ENCODE measurements around the gene LIMS1. TPM values are rescaled to one million over a fixed set of nuclear protein-coding genes. Genes with fewer than 3 reads are reported as not detected.
"Not testable (repeated sequence)": the region's sequence is repeated elsewhere in the genome, so short reads cannot be mapped to it uniquely, and the experiment has no call there.

LIMS1 gene
- polyA plus RNA-seq, 3 donors = 15.8 to 64.4 (median 40.0) TPM

GRCh38 chr2:108542071-108542470, 7.8 kb downstream of the LIMS1 start:
- no peak overlapping the region for H3K27ac ChIP-seq (ENCODE audit: low read depth, low read length)
- 46 to 55% (median 48%) methylated on average over 4 of the region's 4 CpGs for WGBS, 3 donors

DNA sequence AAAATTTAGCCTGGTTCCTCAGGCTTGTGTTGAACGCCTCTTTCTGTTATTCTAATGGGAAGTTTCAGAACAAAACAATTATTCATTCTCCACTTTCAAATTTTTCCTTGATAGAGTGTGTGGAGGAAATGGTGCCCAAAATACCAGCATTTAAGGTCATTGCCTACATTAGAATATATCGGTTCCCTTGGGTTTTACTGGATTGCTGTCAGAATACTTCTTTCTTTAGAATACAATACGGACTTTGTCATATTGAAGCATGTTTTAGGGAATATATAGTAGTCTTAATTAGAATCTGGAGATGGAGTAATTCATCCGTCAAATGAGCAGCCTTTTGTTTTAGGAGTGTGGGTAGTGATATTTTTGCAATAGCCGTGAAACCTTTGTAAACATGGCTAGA, 13.3 kb downstream of the LIMS1 start:
- no peak overlapping the region for H3K27ac ChIP-seq (ENCODE audit: low read depth, low read length)
- WGBS, 3 donors = 72 to 86% (median 82%) methylated on average over 5 of the region's 5 CpGs

- H3K27ac ChIP-seq (ENCODE audit: low read depth, low read length) = no peak overlapping the region
- WGBS, 3 donors = 65 to 69% (median 67%) methylated on average over 9 of the region's 9 CpGs
Observed at GRCh38 chr2:108548208-108549003, 14.1 kb downstream of the LIMS1 start.

DNA sequence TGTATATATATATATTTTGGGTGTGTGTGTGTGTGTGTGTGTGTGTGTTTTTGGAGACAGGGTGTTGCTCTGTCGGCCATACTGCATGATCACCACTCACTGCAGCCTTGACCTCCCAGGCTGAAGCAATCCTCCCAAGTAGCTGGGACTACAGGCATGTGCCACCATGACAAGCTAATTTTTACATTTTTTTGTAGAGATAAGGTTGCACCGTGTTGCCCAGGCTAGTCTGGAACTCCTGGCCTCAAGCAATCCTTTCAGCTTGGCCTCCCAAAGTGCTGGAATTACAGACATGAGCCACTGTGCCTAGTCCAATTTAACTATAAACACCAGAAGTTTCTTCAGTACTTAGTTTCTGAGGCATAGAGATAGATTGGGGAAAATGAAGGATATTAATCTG, 18.3 kb downstream of the LIMS1 start:
- WGBS, 3 donors = 58 to 83% (median 77%) methylated on average over 2 of the region's 2 CpGs
- no peak overlapping the region for H3K27ac ChIP-seq (ENCODE audit: low read depth, low read length)

DNA sequence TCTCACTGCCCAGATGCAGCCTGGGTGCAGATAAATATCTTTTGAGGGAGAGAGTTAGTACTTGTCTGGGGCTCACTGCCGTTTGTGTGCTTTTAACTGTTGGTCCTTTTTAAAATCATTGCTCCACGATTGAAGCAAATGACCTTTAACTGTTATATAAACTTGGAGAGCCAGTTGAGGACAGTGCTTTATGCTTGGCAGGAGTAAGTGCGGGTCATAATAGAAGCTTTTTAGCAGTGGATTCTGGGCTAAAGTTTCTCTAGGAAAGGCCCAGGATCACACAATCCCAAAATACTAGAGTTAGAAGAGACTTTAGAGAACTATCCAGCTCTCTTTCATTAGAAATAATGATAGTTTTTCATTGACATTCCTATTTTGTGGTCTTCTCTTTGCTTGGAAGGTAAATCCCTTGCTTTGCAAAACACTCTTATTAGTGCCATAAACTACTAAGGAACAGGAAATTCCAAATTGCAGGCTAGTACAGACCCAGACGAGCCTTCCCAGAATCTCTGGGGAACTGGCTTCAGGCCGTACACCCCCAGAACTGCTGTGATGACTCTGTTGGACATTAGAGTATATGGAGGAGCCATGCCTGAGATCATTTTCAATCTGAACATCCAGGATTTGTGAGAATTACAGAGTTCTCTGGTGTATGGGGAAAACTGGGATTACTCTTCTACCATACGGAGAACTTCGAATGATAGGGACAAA, 19.1 kb downstream of the LIMS1 start:
- WGBS, 3 donors = 42 to 61% (median 56%) methylated on average over 7 of the region's 7 CpGs
- no peak overlapping the region for H3K27ac ChIP-seq (ENCODE audit: low read depth, low read length)

DNA sequence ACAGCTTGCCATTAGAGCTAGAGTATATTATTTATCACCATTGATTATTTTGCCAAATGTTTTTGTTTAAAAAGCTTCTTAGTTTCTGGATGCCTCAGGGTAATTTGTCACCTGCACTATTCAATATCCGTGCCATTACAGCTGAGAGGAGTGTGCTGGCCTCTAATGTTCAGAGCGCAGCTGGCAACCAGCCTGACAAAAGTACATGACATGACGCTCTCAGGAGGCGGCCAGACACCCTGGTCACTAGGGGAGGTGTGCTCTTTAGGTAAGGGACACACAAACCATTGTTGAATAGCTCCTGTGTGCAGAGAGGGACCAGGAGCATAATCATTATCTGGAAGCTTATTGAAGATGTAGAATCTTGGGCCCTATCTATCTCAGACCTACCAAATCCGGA, 20.3 kb downstream of the LIMS1 start:
- no peak overlapping the region for H3K27ac ChIP-seq (ENCODE audit: low read depth, low read length)
- 40 to 82% (median 76%) methylated on average over 5 of the region's 5 CpGs for WGBS, 3 donors

DNA sequence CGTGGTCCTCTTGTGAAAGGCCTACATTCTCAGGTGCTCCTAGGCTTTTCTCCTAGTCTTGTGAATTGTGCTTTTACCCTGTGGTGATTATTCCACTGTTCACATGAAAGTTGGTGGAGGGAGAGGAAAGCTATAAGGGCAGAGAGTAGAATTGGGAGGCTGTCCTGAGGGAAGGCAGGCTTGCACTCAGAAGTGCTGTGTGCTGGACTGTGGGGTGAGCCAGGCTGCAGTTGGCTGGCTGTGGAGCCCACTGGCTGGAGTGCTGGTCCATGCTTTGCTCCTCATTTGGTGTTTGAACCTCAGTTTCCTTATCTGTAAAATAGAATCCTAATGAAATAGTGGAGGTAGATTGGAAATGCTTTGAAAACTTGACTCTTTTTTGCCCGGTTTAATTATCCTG, 21.3 kb downstream of the LIMS1 start:
- H3K27ac ChIP-seq (ENCODE audit: low read depth, low read length) = no peak overlapping the region

GRCh38 chr2:108556581-108556980, 22.3 kb downstream of the LIMS1 start:
- WGBS, 3 donors = 38 to 87% (median 80%) methylated on average over 2 of the region's 2 CpGs
- not testable (repeated sequence) for H3K27ac ChIP-seq (ENCODE audit: low read depth, low read length)

More for the DNA sequence above, 21.3 kb downstream of the LIMS1 start:
- 86 to 95% (median 92%) methylated on average over 2 of the region's 2 CpGs for WGBS, 3 donors

- WGBS, 3 donors = 37 to 87% (median 81%) methylated on average over 6 of the region's 6 CpGs
- H3K27ac ChIP-seq (ENCODE audit: low read depth, low read length) = no peak overlapping the region
Observed at GRCh38 chr2:108560241-108560811, 26.1 kb downstream of the LIMS1 start.

GRCh38 chr2:108560895-108561530, 26.7 kb downstream of the LIMS1 start:
- H3K27ac ChIP-seq (ENCODE audit: low read depth, low read length) = no peak overlapping the region
- WGBS, 3 donors = 16 to 66% (median 33%) methylated on average over 1 of the region's 1 CpG

GRCh38 chr2:108562274-108562673, 28.0 kb downstream of the LIMS1 start:
- no peak overlapping the region for H3K27ac ChIP-seq (ENCODE audit: low read depth, low read length)
- WGBS, 3 donors = 88 to 94% (median 93%) methylated on average over 2 of the region's 2 CpGs

DNA sequence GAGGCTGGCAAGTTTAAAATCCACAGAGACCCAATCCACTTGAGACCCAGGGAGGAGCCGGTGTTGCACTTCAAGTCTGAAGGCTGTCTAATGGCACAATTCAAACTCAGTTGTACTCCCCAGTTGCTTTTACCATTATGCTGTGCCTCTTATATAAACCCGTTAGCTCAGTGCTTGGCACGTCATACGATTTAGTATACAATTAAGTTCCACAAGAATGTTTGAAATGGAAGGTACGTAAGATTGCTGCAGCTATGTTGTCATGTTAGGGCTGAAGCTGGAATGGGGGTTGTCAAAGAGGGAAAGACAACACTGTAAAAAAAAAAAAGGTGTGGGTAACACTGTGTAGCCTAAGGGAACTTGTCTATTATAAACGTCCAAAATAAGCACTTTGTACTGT, 30.2 kb downstream of the LIMS1 start:
- 56 to 77% (median 67%) methylated on average over 6 of the region's 6 CpGs for WGBS, 3 donors
- no peak overlapping the region for H3K27ac ChIP-seq (ENCODE audit: low read depth, low read length)

DNA sequence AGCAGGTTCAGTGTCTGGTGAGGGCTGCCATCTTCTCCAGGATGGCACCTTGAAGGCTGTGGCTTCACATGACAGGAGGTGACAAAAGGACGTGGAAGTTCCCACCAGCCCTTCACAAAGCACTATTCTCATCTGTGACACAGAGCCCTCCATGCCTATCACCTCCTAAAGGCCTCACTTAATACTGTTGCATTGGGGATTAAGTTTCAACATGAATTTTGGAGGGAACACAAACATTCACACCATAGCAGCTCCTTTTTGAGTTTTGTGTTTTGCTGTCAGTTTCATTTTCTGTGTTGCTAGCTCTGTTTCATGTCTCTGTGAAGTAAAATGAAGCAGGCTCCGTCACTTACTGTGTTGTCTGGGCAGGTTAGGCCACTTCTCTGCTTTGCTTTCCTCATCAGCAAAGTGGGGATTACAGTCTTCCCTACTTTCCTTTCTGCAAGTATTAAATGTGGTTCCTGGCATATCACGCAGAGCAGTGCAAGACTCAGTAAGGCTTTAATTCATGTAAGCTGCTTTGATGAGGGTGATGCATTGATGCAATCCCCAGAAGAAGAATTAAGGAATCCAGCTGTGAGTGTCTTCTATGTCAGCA, 31.6 kb downstream of the LIMS1 start:
- WGBS, 3 donors = 67 to 86% (median 73%) methylated on average over 3 of the region's 3 CpGs

DNA sequence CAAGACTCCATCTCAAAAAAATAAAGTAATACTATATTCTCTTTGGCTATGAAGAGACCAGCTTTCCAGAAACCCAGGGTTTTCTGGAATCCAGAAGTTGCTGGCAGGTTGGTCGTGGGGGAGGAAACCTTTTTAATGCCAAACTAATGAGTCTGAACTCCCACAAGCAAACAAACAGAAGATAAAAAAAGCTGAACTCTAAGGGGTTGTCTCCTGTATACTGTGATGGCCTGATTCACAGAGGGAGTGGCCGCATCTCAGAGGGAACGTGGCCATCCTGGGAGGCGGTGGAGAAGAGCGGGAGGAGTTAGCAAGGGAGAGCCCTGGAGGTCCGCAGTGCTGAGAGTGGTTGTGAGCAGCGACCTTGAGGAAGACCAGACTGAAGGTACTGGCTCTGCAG, 36.1 kb downstream of the LIMS1 start:
- no peak overlapping the region for H3K27ac ChIP-seq (ENCODE audit: low read depth, low read length)
- WGBS, 3 donors = 71 to 74% (median 71%) methylated on average over 7 of the region's 7 CpGs

More for the DNA sequence above, 31.6 kb downstream of the LIMS1 start:
- H3K27ac ChIP-seq (ENCODE audit: low read depth, low read length) = no peak overlapping the region

- H3K27ac ChIP-seq (ENCODE audit: low read depth, low read length) = no peak overlapping the region
- 51 to 78% (median 74%) methylated on average over 3 of the region's 3 CpGs for WGBS, 3 donors
Observed at GRCh38 chr2:108571286-108571685, 37.0 kb downstream of the LIMS1 start.

- no peak overlapping the region for H3K27ac ChIP-seq (ENCODE audit: low read depth, low read length)
- 29 to 74% (median 43%) methylated on average over 3 of the region's 3 CpGs for WGBS, 3 donors
Observed at GRCh38 chr2:108573061-108573460, 38.8 kb downstream of the LIMS1 start.

DNA sequence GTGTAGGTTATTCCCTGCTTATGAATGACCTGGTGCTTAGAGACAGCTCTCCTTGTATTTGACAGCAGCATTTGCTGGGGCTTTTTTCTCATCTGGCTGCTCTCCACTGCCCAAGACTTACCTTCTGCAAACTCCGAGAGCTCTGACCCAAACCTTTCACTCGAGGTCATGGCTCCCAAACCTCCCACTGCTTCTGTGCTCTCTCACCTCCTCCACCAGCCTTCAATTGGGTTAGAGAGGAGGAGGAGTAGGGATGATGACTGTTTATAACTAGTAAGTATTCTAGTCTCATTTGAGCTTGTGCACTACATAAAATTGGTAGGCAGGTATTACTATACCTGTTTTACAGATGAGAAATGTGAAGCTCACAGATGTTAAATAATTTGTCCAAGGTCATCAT, 40.1 kb downstream of the LIMS1 start:
- 47 to 80% (median 76%) methylated on average over 2 of the region's 2 CpGs for WGBS, 3 donors
- no peak overlapping the region for H3K27ac ChIP-seq (ENCODE audit: low read depth, low read length)

DNA sequence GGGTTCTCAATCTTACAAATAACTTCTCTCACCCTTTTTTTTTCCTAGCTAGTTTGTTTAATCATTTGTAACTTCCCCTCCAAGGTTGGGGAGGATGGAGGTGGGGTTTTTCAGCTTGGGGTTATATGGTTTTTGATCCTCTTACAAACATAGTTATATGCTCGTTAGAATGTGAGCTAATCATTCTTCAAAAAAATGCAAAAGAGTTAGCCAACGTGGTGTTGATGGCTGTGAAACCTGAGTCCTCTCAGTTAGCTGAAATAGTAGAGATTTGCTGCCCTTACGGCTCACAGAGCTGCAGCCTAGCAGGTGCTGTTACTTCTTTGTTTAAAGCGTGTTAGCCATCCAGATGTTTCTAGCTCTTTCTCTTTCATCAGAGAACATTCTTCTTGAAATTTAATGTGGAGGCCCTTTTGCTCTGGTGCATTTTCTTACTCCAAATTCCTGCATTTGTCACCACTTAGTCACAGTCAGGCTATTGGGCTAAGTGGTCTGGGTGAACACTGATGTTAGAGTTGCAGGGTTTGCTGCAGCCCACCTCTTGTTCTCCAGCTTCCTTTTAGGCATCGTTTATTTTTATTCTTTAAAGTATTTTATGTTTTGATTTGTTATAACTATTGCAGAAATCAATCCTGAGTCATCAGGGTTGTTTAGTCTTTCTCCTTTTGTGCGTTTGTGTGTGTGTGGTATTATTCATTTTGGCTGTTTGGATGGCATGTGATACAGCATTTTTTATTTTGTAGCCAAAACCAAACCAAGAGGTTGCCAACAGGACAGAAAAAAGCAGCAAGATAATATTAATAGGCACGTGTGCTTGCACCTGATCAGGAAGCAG, 41.1 kb downstream of the LIMS1 start:
- 31 to 54% (median 53%) methylated on average over 7 of the region's 7 CpGs for WGBS, 3 donors
- H3K27ac ChIP-seq (ENCODE audit: low read depth, low read length) = no peak overlapping the region

Measured in adipose tissue (tissue), 3 donors.